GM12891 (cell line): ENCODE results near the gene XAB2.

Experiments
- PAX5 ChIP-seq: IDR thresholded peaks from 2 replicates; pipeline ENCODE4 v1.6.1; 2011; ENCODE audit warnings: low read length, moderate library complexity, mild to moderate bottlenecking; ENCODE audit not compliant: insufficient read depth, severe bottlenecking
- POLR2A ChIP-seq: IDR thresholded peaks from 2 replicates; pipeline ENCODE4 v1.6.1; 2011; ENCODE audit warnings: low read depth, low read length, control low read depth
- POLR2AphosphoS5 ChIP-seq: IDR thresholded peaks from 2 replicates; pipeline ENCODE4 v1.6.1; 2011; ENCODE audit warnings: low read depth, low read length, control low read depth
- SPI1 ChIP-seq: IDR thresholded peaks from 2 replicates; pipeline ENCODE4 v1.6.1; 2011; ENCODE audit warnings: low read depth, low read length, control low read depth
- TAF1 ChIP-seq: IDR thresholded peaks from 2 replicates; pipeline ENCODE4 v1.6.1; 2011; ENCODE audit warnings: low read depth, low read length, control low read depth

DNA sequence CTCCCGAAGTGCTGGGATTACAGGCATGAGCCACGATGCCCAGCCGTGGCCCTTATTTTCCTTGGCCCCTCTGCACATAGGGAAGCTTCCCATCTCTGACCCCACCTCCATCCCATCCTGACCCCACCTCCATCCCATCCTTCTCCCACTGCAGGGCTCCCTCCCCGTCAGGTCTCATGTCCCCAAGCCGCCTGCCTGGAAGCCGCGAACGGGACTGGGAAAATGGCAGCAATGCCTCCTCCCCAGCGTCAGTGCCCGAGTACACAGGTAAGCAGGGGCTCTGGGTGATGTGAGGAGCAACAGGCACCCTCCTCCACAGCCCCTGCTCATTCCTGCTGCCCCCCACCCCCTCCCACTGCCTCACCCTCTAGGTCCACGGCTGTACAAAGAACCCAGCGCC, 12.2 kb downstream of the XAB2 start:
- TF ChIP-seq POLR2AphosphoS5, result no peak
- TF ChIP-seq POLR2A, result no peak
- no peak for TF ChIP-seq SPI1
- TF ChIP-seq TAF1, result no peak
- no peak for TF ChIP-seq PAX5
